HCT116 (cell line): ENCODE measurements around the gene DDAH1. TPM values are rescaled to one million over a fixed set of nuclear protein-coding genes. Genes with fewer than 3 reads are reported as not detected.

Source experiments
- ATAC-seq: fragments of 200-7000 bp; cut with Tn5 transposase; 2 replicates; pipeline ENCODE4 v1.9.1; 2020; ENCODE audit warnings: mild to moderate bottlenecking, moderate library complexity
- BruUV-seq: library from RNA; stranded (reverse); fragments of 400-500 nt; replicated peaks from 2 replicates; lab custom pipeline; 2021; lab: Mats Ljungman, UMichigan
- CTCF ChIA-PET: fragments of 300-600 bp; sonication (Branson Sonifier 250); formaldehyde crosslinking; loops from one replicate; lab custom pipeline; 2021; ENCODE audit warnings: antibody characterized with exemption; lab: Charles Lee
- POLR2A ChIA-PET: fragments of 300-600, 350-600 bp; sonication (Branson Sonifier 250); formaldehyde crosslinking; loops from one replicate; lab custom pipeline; 2021; ENCODE audit warnings: antibody characterized with exemption; lab: Charles Lee
- RAD21 ChIA-PET, 2 experiments: fragments of 300-600 bp; sonication (Branson Sonifier 250); formaldehyde crosslinking; loops; one replicate each; lab custom pipeline; 2023; ENCODE audit warnings: low total read pairs in 2 of 2; ENCODE audit not compliant: uncharacterized antibody in 2 of 2, unreplicated experiment in 2 of 2, low non-redundant PET in 1 of 2; lab: Charles Lee
- DNase-seq: peaks from one replicate; pipeline ENCODE4 v3.0.0-alpha.2; 2010; ENCODE audit warnings: low read depth, low spot score
- H2AFZ ChIP-seq: fragments of 200-600 bp; shearing (Covaris generic), sonication (generic); 2 replicates; pipeline ENCODE4 v1.6.1; 2017; ENCODE audit warnings: low read depth, mixed run types, mixed read lengths, antibody characterized with exemption, low read length; ENCODE audit not compliant: poor library complexity, severe bottlenecking
- H3K27ac ChIP-seq: 2 replicates; pipeline ENCODE4 v1.5.1; 2012; ENCODE audit warnings: low read depth, low read length
- H3K27me3 ChIP-seq: fragments of 200-600 bp; sonication (generic); 2 replicates; pipeline ENCODE4 v1.6.1; 2016; ENCODE audit warnings: mixed run types, low read length, mixed read lengths; ENCODE audit not compliant: insufficient read depth
- H3K36me3 ChIP-seq, 2 experiments: fragments of 200-500 bp in 1 of 2; fragments of 200-600 bp in 1 of 2; sonication (Bioruptor generic) in 1 of 2; sonication (generic) in 1 of 2; 2 replicates each; pipeline versions ENCODE4 v1.5.1 to v1.6.1; 2014 to 2016; ENCODE audit warnings: low read length in 2 of 2, inconsistent platforms in 1 of 2, mixed read lengths in 1 of 2, mixed run types in 1 of 2; ENCODE audit not compliant: insufficient read depth in 2 of 2, control insufficient read depth in 1 of 2
- H3K4me1 ChIP-seq, 2 experiments: fragments of 200-600 bp in 1 of 2; sonication (generic) in 1 of 2; 2 replicates each; pipeline versions ENCODE4 v1.5.1 to v1.6.1; 2012 to 2017; ENCODE audit warnings: low read length in 2 of 2, inconsistent platforms in 1 of 2, mild to moderate bottlenecking in 1 of 2, mixed read lengths in 1 of 2, mixed run types in 1 of 2, moderate library complexity in 1 of 2; ENCODE audit not compliant: insufficient read depth in 2 of 2, control insufficient read depth in 1 of 2
- H3K4me2 ChIP-seq: fragments of 200-600 bp; sonication (generic); 2 replicates; pipeline ENCODE4 v1.6.1; 2017; ENCODE audit warnings: mixed run types, low read length, mixed read lengths
- H3K4me3 ChIP-seq, 2 experiments: fragments of 200-600 bp in 1 of 2; sonication (generic) in 1 of 2; replicated peaks in 1 of 2; 2 replicates each; pipeline ENCODE4 v1.5.1; 2011 to 2016; ENCODE audit warnings: low read length in 2 of 2, control low read depth in 1 of 2, low read depth in 1 of 2, mild to moderate bottlenecking in 1 of 2, mixed read lengths in 1 of 2, mixed run types in 1 of 2
- H3K79me2 ChIP-seq: fragments of 200-600 bp; sonication (generic); 2 replicates; pipeline ENCODE4 v1.6.1; 2017; ENCODE audit warnings: mild to moderate bottlenecking, mixed run types, low read length, moderate library complexity, mixed read lengths; ENCODE audit not compliant: insufficient read depth
- H3K9ac ChIP-seq: fragments of 200-600 bp; sonication (generic); 2 replicates; pipeline ENCODE4 v1.6.1; 2016; ENCODE audit warnings: low read length, mixed read lengths
- H3K9me2 ChIP-seq: fragments of 200-600 bp; sonication (generic), shearing (Covaris generic); 2 replicates; pipeline ENCODE4 v1.6.1; 2017; ENCODE audit warnings: mixed run types, mild to moderate bottlenecking, moderate library complexity; ENCODE audit not compliant: insufficient read depth
- H3K9me3 ChIP-seq, 2 experiments: fragments of 200-500 bp in 1 of 2; fragments of 200-600 bp in 1 of 2; sonication (Bioruptor generic) in 1 of 2; sonication (generic) in 1 of 2; 2 replicates each; pipeline ENCODE4 v1.6.1; 2014 to 2017; ENCODE audit warnings: low read length in 2 of 2, mixed read lengths in 2 of 2, inconsistent platforms in 1 of 2, low read depth in 1 of 2, mild to moderate bottlenecking in 1 of 2, mixed run types in 1 of 2, moderate library complexity in 1 of 2; ENCODE audit not compliant: control insufficient read depth in 1 of 2, insufficient read depth in 1 of 2
- H4K20me1 ChIP-seq: fragments of 200-600 bp; sonication (generic), shearing (Covaris generic); 2 replicates; pipeline ENCODE4 v1.6.1; 2017; ENCODE audit warnings: mixed run types, mild to moderate bottlenecking, moderate library complexity; ENCODE audit not compliant: insufficient read depth
- MAX ChIP-seq: IDR thresholded peaks from 2 replicates; pipeline ENCODE4 v1.6.1; 2012
- SIN3A ChIP-seq: IDR thresholded peaks from 2 replicates; pipeline ENCODE4 v1.6.1; 2012; ENCODE audit warnings: low read depth
- YY1 ChIP-seq: IDR thresholded peaks from 2 replicates; pipeline ENCODE4 v1.6.1; 2011; ENCODE audit warnings: low read length, low read depth, moderate library complexity, mild to moderate bottlenecking; ENCODE audit not compliant: insufficient replicate concordance; ENCODE audit errors: extremely low read depth
- intact Hi-C: fragments of 100-400 bp; cut with micrococcal nuclease; formaldehyde crosslinking; loops from 2 replicates; pipeline ENCODE4 v1.10.0; 2022
- total RNA-seq: library from RNA; stranded (reverse); gene quantifications from one replicate; pipeline ENCODE4 v1.2.1, GENCODE V29; 2021; ENCODE audit not compliant: unreplicated experiment
- TF ChIP-seq, protein P1 (sequence below): IDR thresholded peaks from 2 replicates; pipeline ENCODE4 v1.6.1; 2012

Gene DDAH1
- total RNA-seq, 1 experiment from 2014 or later = 16.6 TPM

- RAD21 ChIA-PET = no interaction called here
- H3K4me2 ChIP-seq = no peak overlapping the region
- H3K4me1 ChIP-seq = no peaks in the 10 kb centered on the region
- no peak for ATAC-seq
- no peak for TF ChIP-seq MAX
- TF ChIP-seq, all 23 proteins: peak for 0
- POLR2A ChIA-PET = no interaction called here
- no peak for DNase-seq
- H3K9ac ChIP-seq = no peak overlapping the region
- CTCF ChIA-PET = no interaction called here
- no peaks in the 10 kb centered on the region for H3K9me2 ChIP-seq
- H4K20me1 ChIP-seq = peaks cover 4% of the 10 kb centered on the region; the same call in 1 of the 2 replicates
- H3K79me2 ChIP-seq = no peaks in the 10 kb centered on the region
- BruUV-seq = no TSS peak
- H3K27ac ChIP-seq = no peak overlapping the region
- H3K27me3 ChIP-seq = no peaks in the 10 kb centered on the region
- H3K4me3 ChIP-seq = no peak overlapping the region
- H3K36me3 ChIP-seq = no peaks in the 10 kb centered on the region
- intact Hi-C loops = no loop called here
- H3K9me3 ChIP-seq = no peaks in the 10 kb centered on the region
- H2AFZ ChIP-seq = no peak overlapping the region
Observed at GRCh38 chr1:85427849-85428248, 37.1 kb downstream of the DDAH1 start.

GRCh38 chr1:85427331-85427730 lies 37.6 kb downstream of the DDAH1 start:
- H3K4me2 ChIP-seq = no peak overlapping the region
- TF ChIP-seq, protein P1, sequence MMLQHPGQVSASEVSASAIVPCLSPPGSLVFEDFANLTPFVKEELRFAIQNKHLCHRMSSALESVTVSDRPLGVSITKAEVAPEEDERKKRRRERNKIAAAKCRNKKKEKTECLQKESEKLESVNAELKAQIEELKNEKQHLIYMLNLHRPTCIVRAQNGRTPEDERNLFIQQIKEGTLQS = no peak
- TF ChIP-seq YY1 (no peak), SIN3A (no peak)
- TF ChIP-seq, all 23 proteins: peak for 0
- Histone ChIP-seq H3K79me2 (no peaks in the 10 kb centered on the region), H3K4me3 (no peak overlapping the region), H3K9me3 (no peaks in the 10 kb centered on the region), H4K20me1 (peaks cover 4% of the 10 kb centered on the region; the same call in 1 of the 2 replicates), H3K27ac (no peak overlapping the region), H3K36me3 (no peaks in the 10 kb centered on the region), H3K4me1 (no peaks in the 10 kb centered on the region), H3K9me2 (no peaks in the 10 kb centered on the region), H3K9ac (no peak overlapping the region), H3K27me3 (no peaks in the 10 kb centered on the region), H2AFZ (no peak overlapping the region)
- intact Hi-C loops = no loop called here
- BruUV-seq = no TSS peak
- ChIA-PET RAD21 (no interaction called here), CTCF (no interaction called here), POLR2A (no interaction called here)
- ATAC-seq (no peak), DNase-seq (no peak)
